Activated CD8-positive, alpha-beta memory T cell treated with anti-CD3 and anti-CD28 coated beads for 48 hours (primary cell): Measurements from ENCODE around the gene RASD2.

Source experiments
- DNase-seq, 3 experiments: peaks; one replicate each; pipeline ENCODE4 v3.0.0-alpha.2; 2020; ENCODE audit warnings: low read depth in 2 of 3, low spot score in 2 of 3

The RASD2 gene

GRCh38 chr22:35539910-35540594, 579 bp upstream of the RASD2 start:
- DNase-seq, result peak; percentile 35 to 58 (median 38)

GRCh38 chr22:35541254-35541748, 670 bp downstream of the RASD2 start:
- DNase-seq, result no peak

- no peak for DNase-seq
Observed at GRCh38 chr22:35542157-35542938, 1.7 kb downstream of the RASD2 start.

GRCh38 chr22:35542939-35543516, 2.4 kb downstream of the RASD2 start:
- DNase-seq, result no peak

- no peak for DNase-seq
Observed at GRCh38 chr22:35543702-35544101, 3.1 kb downstream of the RASD2 start.

GRCh38 chr22:35544189-35544588, 3.6 kb downstream of the RASD2 start:
- DNase-seq, result no peak

- DNase-seq, result no peak
Observed at GRCh38 chr22:35544827-35545226, 4.2 kb downstream of the RASD2 start.

GRCh38 chr22:35546886-35547285, 6.3 kb downstream of the RASD2 start:
- no peak for DNase-seq

- no peak for DNase-seq
Observed at GRCh38 chr22:35547987-35548721, 7.5 kb downstream of the RASD2 start.

GRCh38 chr22:35548722-35549112, 8.1 kb downstream of the RASD2 start:
- no peak for DNase-seq

GRCh38 chr22:35549328-35549727, 8.7 kb downstream of the RASD2 start:
- no peak for DNase-seq

- DNase-seq, result no peak
Observed at GRCh38 chr22:35551549-35552177, 11.0 kb downstream of the RASD2 start.

- DNase-seq, result peak; percentile 53 to 87 (median 68)
Observed at GRCh38 chr22:35552196-35552842, 11.7 kb downstream of the RASD2 start.

- no peak for DNase-seq
Observed at GRCh38 chr22:35552846-35553245, 12.2 kb downstream of the RASD2 start.

GRCh38 chr22:35553341-35553740, 12.7 kb downstream of the RASD2 start:
- DNase-seq, result no peak

- DNase-seq, result no peak
Observed at GRCh38 chr22:35554297-35554845, 13.7 kb downstream of the RASD2 start.

- DNase-seq, result no peak
Observed at GRCh38 chr22:35555483-35555890, 14.9 kb downstream of the RASD2 start.

- no peak for DNase-seq
Observed at GRCh38 chr22:35555946-35556547, 15.4 kb downstream of the RASD2 start.

- DNase-seq, result no peak
Observed at GRCh38 chr22:35556666-35557065, 16.0 kb downstream of the RASD2 start.

- no peak for DNase-seq
Observed at GRCh38 chr22:35558031-35558430, 17.4 kb downstream of the RASD2 start.
